ENCODE results near the gene ABCB8.

ABCB8 gene

GRCh38 chr7:150990416-150991186, 37.6 kb upstream of the ABCB8 start, which contains the start of gene NOS3:
NOS3 (plus strand) TSS chr7:150991017; CDS start chr7:150993804, 2,787 bp downstream.
- Histone ChIP-seq H3K36me3 (ENCODE audit: control insufficient read depth, insufficient read depth, low read length) (no peaks in the 10 kb centered on the region), H3K9ac (ENCODE audit: low read length) (no peak within 1 kb of the TSS), H3K27ac (ENCODE audit: low read depth, low read length) (no peak within 1 kb of the TSS), H3K27me3 (ENCODE audit: control insufficient read depth, insufficient read depth, low read length) (0 out of 2 replicates have a peak, but pooled peaks cover 2% of the 10 kb centered on the region), H3K9me3 (ENCODE audit: control insufficient read depth, insufficient read depth, low read depth, low read length) (peaks cover 19% of the 10 kb centered on the region), H3K4me3 (ENCODE audit: low read depth, low read length) (no peak within 1 kb of the TSS), H3K4me1 (ENCODE audit: control insufficient read depth, insufficient read depth, low read length) (peaks cover 30% of the 10 kb centered on the region; the same call in 1 of the 2 replicates)

- Histone ChIP-seq H3K27ac (ENCODE audit: low read depth, low read length) (no peak overlapping the region), H3K27me3 (ENCODE audit: control insufficient read depth, insufficient read depth, low read length) (no peaks in the 10 kb centered on the region), H3K9ac (ENCODE audit: low read length) (no peak overlapping the region), H3K4me1 (ENCODE audit: control insufficient read depth, insufficient read depth, low read length) (peaks cover 34% of the 10 kb centered on the region; the same call in 1 of the 2 replicates), H3K4me3 (ENCODE audit: low read depth, low read length) (no peak overlapping the region), H3K36me3 (ENCODE audit: control insufficient read depth, insufficient read depth, low read length) (no peaks in the 10 kb centered on the region), H3K9me3 (ENCODE audit: control insufficient read depth, insufficient read depth, low read depth, low read length) (peaks cover 19% of the 10 kb centered on the region)
Measured at GRCh38 chr7:150992051-150992640, 36.1 kb upstream of the ABCB8 start.

GRCh38 chr7:150992833-150993302, 35.4 kb upstream of the ABCB8 start:
- H3K27ac ChIP-seq (ENCODE audit: low read depth, low read length) = no peak overlapping the region
- peaks cover 19% of the 10 kb centered on the region for H3K9me3 ChIP-seq (ENCODE audit: control insufficient read depth, insufficient read depth, low read depth, low read length)
- H3K9ac ChIP-seq (ENCODE audit: low read length) = no peak overlapping the region
- H3K4me1 ChIP-seq (ENCODE audit: control insufficient read depth, insufficient read depth, low read length) = peaks cover 34% of the 10 kb centered on the region; the same call in 1 of the 2 replicates
- H3K36me3 ChIP-seq (ENCODE audit: control insufficient read depth, insufficient read depth, low read length) = no peaks in the 10 kb centered on the region
- H3K4me3 ChIP-seq (ENCODE audit: low read depth, low read length) = no peak overlapping the region
- no peaks in the 10 kb centered on the region for H3K27me3 ChIP-seq (ENCODE audit: control insufficient read depth, insufficient read depth, low read length)

- no peak overlapping the region for H3K9ac ChIP-seq (ENCODE audit: low read length)
- H3K27ac ChIP-seq (ENCODE audit: low read depth, low read length) = no peak overlapping the region
- no peaks in the 10 kb centered on the region for H3K27me3 ChIP-seq (ENCODE audit: control insufficient read depth, insufficient read depth, low read length)
- H3K4me1 ChIP-seq (ENCODE audit: control insufficient read depth, insufficient read depth, low read length) = peaks cover 31% of the 10 kb centered on the region; the same call in 1 of the 2 replicates
- H3K4me3 ChIP-seq (ENCODE audit: low read depth, low read length) = no peak overlapping the region
- H3K9me3 ChIP-seq (ENCODE audit: control insufficient read depth, insufficient read depth, low read depth, low read length) = peaks cover 19% of the 10 kb centered on the region
- no peaks in the 10 kb centered on the region for H3K36me3 ChIP-seq (ENCODE audit: control insufficient read depth, insufficient read depth, low read length)
Measured at GRCh38 chr7:150993511-150993910, 34.7 kb upstream of the ABCB8 start.

- no peaks in the 10 kb centered on the region for H3K36me3 ChIP-seq (ENCODE audit: control insufficient read depth, insufficient read depth, low read length)
- H3K4me3 ChIP-seq (ENCODE audit: low read depth, low read length) = no peak overlapping the region
- H3K27me3 ChIP-seq (ENCODE audit: control insufficient read depth, insufficient read depth, low read length) = no peaks in the 10 kb centered on the region
- H3K9me3 ChIP-seq (ENCODE audit: control insufficient read depth, insufficient read depth, low read depth, low read length) = peaks cover 19% of the 10 kb centered on the region
- H3K27ac ChIP-seq (ENCODE audit: low read depth, low read length) = no peak overlapping the region
- peaks cover 25% of the 10 kb centered on the region; the same call in 1 of the 2 replicates for H3K4me1 ChIP-seq (ENCODE audit: control insufficient read depth, insufficient read depth, low read length)
- no peak overlapping the region for H3K9ac ChIP-seq (ENCODE audit: low read length)
Measured at GRCh38 chr7:150994141-150994837, 34.0 kb upstream of the ABCB8 start.

- Histone ChIP-seq H3K36me3 (ENCODE audit: control insufficient read depth, insufficient read depth, low read length) (no peaks in the 10 kb centered on the region), H3K27me3 (ENCODE audit: control insufficient read depth, insufficient read depth, low read length) (no peaks in the 10 kb centered on the region), H3K4me1 (ENCODE audit: control insufficient read depth, insufficient read depth, low read length) (peaks cover 24% of the 10 kb centered on the region; the same call in 1 of the 2 replicates), H3K9me3 (ENCODE audit: control insufficient read depth, insufficient read depth, low read depth, low read length) (peaks cover 16% of the 10 kb centered on the region), H3K9ac (ENCODE audit: low read length) (no peak overlapping the region), H3K27ac (ENCODE audit: low read depth, low read length) (no peak overlapping the region), H3K4me3 (ENCODE audit: low read depth, low read length) (no peak overlapping the region)
Measured at GRCh38 chr7:150994838-150995510, 33.3 kb upstream of the ABCB8 start.

- no peaks in the 10 kb centered on the region for H3K27me3 ChIP-seq (ENCODE audit: control insufficient read depth, insufficient read depth, low read length)
- no peaks in the 10 kb centered on the region for H3K36me3 ChIP-seq (ENCODE audit: control insufficient read depth, insufficient read depth, low read length)
- no peak overlapping the region for H3K4me3 ChIP-seq (ENCODE audit: low read depth, low read length)
- no peak overlapping the region for H3K27ac ChIP-seq (ENCODE audit: low read depth, low read length)
- no peak overlapping the region for H3K9ac ChIP-seq (ENCODE audit: low read length)
- peaks cover 24% of the 10 kb centered on the region; the same call in 1 of the 2 replicates for H3K4me1 ChIP-seq (ENCODE audit: control insufficient read depth, insufficient read depth, low read length)
- H3K9me3 ChIP-seq (ENCODE audit: control insufficient read depth, insufficient read depth, low read depth, low read length) = peaks cover under 1% of the 10 kb centered on the region; the same call in 1 of the 2 replicates
Measured at GRCh38 chr7:150996376-150997074, 31.7 kb upstream of the ABCB8 start.

GRCh38 chr7:150997075-150997511, 31.2 kb upstream of the ABCB8 start:
- no peak overlapping the region for H3K27ac ChIP-seq (ENCODE audit: low read depth, low read length)
- H3K27me3 ChIP-seq (ENCODE audit: control insufficient read depth, insufficient read depth, low read length) = no peaks in the 10 kb centered on the region
- no peaks in the 10 kb centered on the region for H3K9me3 ChIP-seq (ENCODE audit: control insufficient read depth, insufficient read depth, low read depth, low read length)
- H3K36me3 ChIP-seq (ENCODE audit: control insufficient read depth, insufficient read depth, low read length) = no peaks in the 10 kb centered on the region
- H3K4me1 ChIP-seq (ENCODE audit: control insufficient read depth, insufficient read depth, low read length) = peaks cover 24% of the 10 kb centered on the region; the same call in 1 of the 2 replicates
- H3K9ac ChIP-seq (ENCODE audit: low read length) = no peak overlapping the region
- H3K4me3 ChIP-seq (ENCODE audit: low read depth, low read length) = no peak overlapping the region

- H3K27me3 ChIP-seq (ENCODE audit: control insufficient read depth, insufficient read depth, low read length) = no peaks in the 10 kb centered on the region
- H3K4me1 ChIP-seq (ENCODE audit: control insufficient read depth, insufficient read depth, low read length) = peaks cover 24% of the 10 kb centered on the region; the same call in 1 of the 2 replicates
- no peak overlapping the region for H3K27ac ChIP-seq (ENCODE audit: low read depth, low read length)
- no peaks in the 10 kb centered on the region for H3K9me3 ChIP-seq (ENCODE audit: control insufficient read depth, insufficient read depth, low read depth, low read length)
- no peak overlapping the region for H3K9ac ChIP-seq (ENCODE audit: low read length)
- H3K4me3 ChIP-seq (ENCODE audit: low read depth, low read length) = no peak overlapping the region
- H3K36me3 ChIP-seq (ENCODE audit: control insufficient read depth, insufficient read depth, low read length) = no peaks in the 10 kb centered on the region
Measured at GRCh38 chr7:150997817-150998216, 30.4 kb upstream of the ABCB8 start.

- Histone ChIP-seq H3K27me3 (ENCODE audit: control insufficient read depth, insufficient read depth, low read length) (no peaks in the 10 kb centered on the region), H3K4me3 (ENCODE audit: low read depth, low read length) (no peak overlapping the region), H3K27ac (ENCODE audit: low read depth, low read length) (no peak overlapping the region), H3K9ac (ENCODE audit: low read length) (no peak overlapping the region), H3K4me1 (ENCODE audit: control insufficient read depth, insufficient read depth, low read length) (peaks cover 19% of the 10 kb centered on the region; the same call in 1 of the 2 replicates), H3K36me3 (ENCODE audit: control insufficient read depth, insufficient read depth, low read length) (no peaks in the 10 kb centered on the region), H3K9me3 (ENCODE audit: control insufficient read depth, insufficient read depth, low read depth, low read length) (no peaks in the 10 kb centered on the region)
Measured at GRCh38 chr7:150998341-150998740, 29.9 kb upstream of the ABCB8 start.

All from HUES6 (cell line).